Measurements from ENCODE around the gene PNPLA3.

Gene PNPLA3

GRCh38 chr22:43928908-43929307 lies 5.3 kb downstream of the PNPLA3 start:
- Histone ChIP-seq H3K27me3 (ENCODE audit: insufficient read depth, low read length, poor library complexity, severe bottlenecking) (no peaks in the 10 kb centered on the region), H3K4me1 (ENCODE audit: insufficient read depth, low read length, poor library complexity, severe bottlenecking) (no peaks in the 10 kb centered on the region), H3K79me2 (ENCODE audit: insufficient read depth, low read length) (no peaks in the 10 kb centered on the region), H3K4me3 (ENCODE audit: low read length, poor library complexity, severe bottlenecking) (no peak overlapping the region), H2AFZ (ENCODE audit: low read length) (no peak overlapping the region), H3K9me3 (ENCODE audit: insufficient read depth, low read depth, low read length) (no peaks in the 10 kb centered on the region), H4K20me1 (ENCODE audit: insufficient read depth, low read length, poor library complexity, severe bottlenecking) (no peaks in the 10 kb centered on the region), H3K9ac (ENCODE audit: low read depth, low read length, poor library complexity, severe bottlenecking) (no peak overlapping the region), H3K4me2 (ENCODE audit: low read depth, low read length, poor library complexity, severe bottlenecking) (no peak overlapping the region), H3F3A (ENCODE audit: low read depth) (no peaks in the 10 kb centered on the region), H3K36me3 (ENCODE audit: insufficient read depth, low read length) (no peaks in the 10 kb centered on the region), H3K9me2 (replicated peaks; ENCODE audit: low read depth, low read length) (no peaks in the 10 kb centered on the region)
- no peak for TF ChIP-seq CTCF (conservative IDR thresholded peaks at IDR 0.05; ENCODE audit: low read length)
- TF ChIP-seq EZH2phosphoT487 (IDR thresholded peaks at IDR 0.05; ENCODE audit: borderline replicate concordance) = no peak

GRCh38 chr22:43931771-43932170 lies 8.2 kb downstream of the PNPLA3 start:
- Histone ChIP-seq H3K4me3 (ENCODE audit: low read length, poor library complexity, severe bottlenecking) (no peak overlapping the region), H3F3A (ENCODE audit: low read depth) (no peaks in the 10 kb centered on the region), H4K20me1 (ENCODE audit: insufficient read depth, low read length, poor library complexity, severe bottlenecking) (no peaks in the 10 kb centered on the region), H3K4me1 (ENCODE audit: insufficient read depth, low read length, poor library complexity, severe bottlenecking) (no peaks in the 10 kb centered on the region), H3K4me2 (ENCODE audit: low read depth, low read length, poor library complexity, severe bottlenecking) (no peak overlapping the region), H3K36me3 (ENCODE audit: insufficient read depth, low read length) (no peaks in the 10 kb centered on the region), H3K9me3 (ENCODE audit: insufficient read depth, low read depth, low read length) (no peaks in the 10 kb centered on the region), H3K9ac (ENCODE audit: low read depth, low read length, poor library complexity, severe bottlenecking) (no peak overlapping the region), H3K9me2 (replicated peaks; ENCODE audit: low read depth, low read length) (no peaks in the 10 kb centered on the region), H2AFZ (ENCODE audit: low read length) (no peak overlapping the region), H3K79me2 (ENCODE audit: insufficient read depth, low read length) (no peaks in the 10 kb centered on the region), H3K27me3 (ENCODE audit: insufficient read depth, low read length, poor library complexity, severe bottlenecking) (no peaks in the 10 kb centered on the region)
- TF ChIP-seq EZH2phosphoT487 (IDR thresholded peaks at IDR 0.05; ENCODE audit: borderline replicate concordance) (no peak), CTCF (conservative IDR thresholded peaks at IDR 0.05; ENCODE audit: low read length) (no peak)

GRCh38 chr22:43941449-43941848 lies 17.8 kb downstream of the PNPLA3 start:
- peaks cover 3% of the 10 kb centered on the region for H3K4me1 ChIP-seq (ENCODE audit: insufficient read depth, low read length, poor library complexity, severe bottlenecking)
- H3K9me3 ChIP-seq (ENCODE audit: insufficient read depth, low read depth, low read length) = no peaks in the 10 kb centered on the region
- no peaks in the 10 kb centered on the region for H3K36me3 ChIP-seq (ENCODE audit: insufficient read depth, low read length)
- H2AFZ ChIP-seq (ENCODE audit: low read length) = no peak overlapping the region
- no peaks in the 10 kb centered on the region for H3F3A ChIP-seq (ENCODE audit: low read depth)
- no peaks in the 10 kb centered on the region for H3K27me3 ChIP-seq (ENCODE audit: insufficient read depth, low read length, poor library complexity, severe bottlenecking)
- H3K9ac ChIP-seq (ENCODE audit: low read depth, low read length, poor library complexity, severe bottlenecking) = no peak overlapping the region
- H4K20me1 ChIP-seq (ENCODE audit: insufficient read depth, low read length, poor library complexity, severe bottlenecking) = no peaks in the 10 kb centered on the region
- TF ChIP-seq CTCF (conservative IDR thresholded peaks at IDR 0.05; ENCODE audit: low read length) (no peak), EZH2phosphoT487 (IDR thresholded peaks at IDR 0.05; ENCODE audit: borderline replicate concordance) (no peak)
- H3K4me3 ChIP-seq (ENCODE audit: low read length, poor library complexity, severe bottlenecking) = no peak overlapping the region
- no peaks in the 10 kb centered on the region for H3K9me2 ChIP-seq (replicated peaks; ENCODE audit: low read depth, low read length)
- H3K4me2 ChIP-seq (ENCODE audit: low read depth, low read length, poor library complexity, severe bottlenecking) = no peak overlapping the region
- H3K79me2 ChIP-seq (ENCODE audit: insufficient read depth, low read length) = no peaks in the 10 kb centered on the region

All from Loucy (cell line).